ENCODE data around the gene DPF3.

The DPF3 gene

GRCh38 chr14:72634691-72635616, 258.9 kb downstream of the DPF3 start:
- DNase-seq, result no peak

- DNase-seq, result no peak
Measured at GRCh38 chr14:72633551-72633950, 260.4 kb downstream of the DPF3 start.

- DNase-seq, result no peak
Measured at GRCh38 chr14:72632727-72633126, 261.2 kb downstream of the DPF3 start.

GRCh38 chr14:72631401-72631800, 262.5 kb downstream of the DPF3 start:
- no peak for DNase-seq

GRCh38 chr14:72630374-72630773, 263.5 kb downstream of the DPF3 start:
- DNase-seq, result no peak

GRCh38 chr14:72629534-72629933, 264.4 kb downstream of the DPF3 start:
- DNase-seq, result no peak

GRCh38 chr14:72625689-72626088, 268.2 kb downstream of the DPF3 start:
- DNase-seq, result no peak

- DNase-seq, result no peak
Measured at GRCh38 chr14:72621387-72622065, 272.4 kb downstream of the DPF3 start.

GRCh38 chr14:72619881-72620280, 274.0 kb downstream of the DPF3 start:
- DNase-seq, result no peak

GRCh38 chr14:72619111-72619571, 274.8 kb downstream of the DPF3 start:
- DNase-seq, result no peak

GRCh38 chr14:72618424-72618823, 275.5 kb downstream of the DPF3 start:
- DNase-seq, result no peak

- no peak for DNase-seq
Measured at GRCh38 chr14:72617391-72618031, 276.4 kb downstream of the DPF3 start.

GRCh38 chr14:72616811-72617210, 277.1 kb downstream of the DPF3 start:
- DNase-seq, result no peak

- DNase-seq, result no peak
Measured at GRCh38 chr14:72616294-72616693, 277.6 kb downstream of the DPF3 start.

- DNase-seq, result no peak
Measured at GRCh38 chr14:72615451-72616121, 278.3 kb downstream of the DPF3 start.

- DNase-seq, result no peak
Measured at GRCh38 chr14:72614891-72615415, 278.9 kb downstream of the DPF3 start.

GRCh38 chr14:72614365-72614764, 279.5 kb downstream of the DPF3 start:
- no peak for DNase-seq

GRCh38 chr14:72613975-72614319, 280.0 kb downstream of the DPF3 start:
- no peak for DNase-seq

GRCh38 chr14:72613231-72613974, 280.5 kb downstream of the DPF3 start:
- DNase-seq, result no peak

GRCh38 chr14:72612041-72612440, 281.9 kb downstream of the DPF3 start:
- DNase-seq, result no peak

- DNase-seq, result no peak
Measured at GRCh38 chr14:72611506-72611905, 282.4 kb downstream of the DPF3 start.

- no peak for DNase-seq
Measured at GRCh38 chr14:72610831-72611200, 283.1 kb downstream of the DPF3 start.

All from activated CD4-positive, CD25-positive, alpha-beta regulatory T cell treated with anti-CD3 and anti-CD28 coated beads, Interleukin-2, amount 50 U/mL, for 72 hours (primary cell).